SHP77 treated with DMSO at 0.1 percent for 48 hours (cell line): Measurements from ENCODE around the gene BAD.

Experiments used
- DNase-seq: peaks from one replicate; lab custom pipeline; 2025; lab: John Stamatoyannopoulos, UW

Gene BAD

DNA sequence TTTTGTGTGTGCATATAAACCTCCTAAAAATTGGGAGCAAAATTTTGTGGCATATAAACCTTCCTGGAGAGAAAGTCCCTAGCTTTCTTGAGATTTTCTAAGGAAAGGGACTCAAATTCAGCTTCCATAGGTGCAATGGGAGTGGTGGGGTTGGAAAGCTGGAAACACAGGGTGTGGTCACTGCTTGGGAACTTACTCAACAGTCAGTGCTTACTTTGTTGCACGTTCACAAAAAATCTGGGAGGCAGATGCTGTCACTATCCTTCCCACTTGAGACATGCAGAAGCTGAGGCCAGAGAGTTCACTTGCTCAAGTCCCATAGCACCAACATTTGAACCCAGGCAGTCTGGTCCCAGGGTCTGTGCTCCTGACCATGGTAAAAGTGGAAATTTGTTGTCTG is 11.8 kb upstream of the BAD start:
- DNase-seq: no peak

DNA sequence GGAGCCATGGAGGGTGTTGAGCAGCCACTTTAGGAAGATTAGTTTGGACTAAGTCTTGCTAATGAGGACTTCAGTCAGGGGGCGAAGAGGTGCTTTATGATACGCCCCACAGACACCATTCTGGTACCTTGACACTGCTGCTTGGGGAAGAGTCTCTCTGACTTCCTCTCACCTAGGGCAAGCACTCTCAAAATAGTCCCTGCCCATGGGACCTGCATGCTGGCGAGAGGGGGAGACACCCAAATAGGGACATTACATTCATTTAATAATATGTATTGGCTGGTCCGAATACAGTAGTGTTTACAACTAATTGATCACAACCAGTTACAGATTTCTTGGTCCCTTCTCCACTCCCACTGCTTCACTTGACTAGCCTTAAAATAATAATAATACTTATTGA is 11.3 kb upstream of the BAD start:
- DNase-seq: no peak

DNA sequence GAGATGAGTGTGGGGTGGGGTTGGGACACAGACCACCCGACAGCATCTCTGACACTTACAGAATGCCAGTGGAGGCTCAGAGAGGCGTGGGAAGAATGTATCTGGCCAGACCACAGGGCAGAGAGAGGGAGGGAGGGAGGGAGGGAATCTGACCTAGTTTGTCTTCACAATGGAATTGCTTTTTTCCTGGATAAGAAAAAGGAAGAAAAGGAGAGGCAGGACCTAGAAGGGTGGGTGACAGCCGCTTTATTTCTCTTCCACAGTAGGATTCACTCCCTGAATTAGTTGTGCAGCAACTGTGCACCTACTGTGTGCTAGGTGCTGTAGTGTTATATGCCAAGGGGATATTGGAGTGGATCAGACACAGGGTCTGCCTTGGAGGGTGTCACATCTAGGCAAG is 10.3 kb upstream of the BAD start:
- no peak for DNase-seq

DNA sequence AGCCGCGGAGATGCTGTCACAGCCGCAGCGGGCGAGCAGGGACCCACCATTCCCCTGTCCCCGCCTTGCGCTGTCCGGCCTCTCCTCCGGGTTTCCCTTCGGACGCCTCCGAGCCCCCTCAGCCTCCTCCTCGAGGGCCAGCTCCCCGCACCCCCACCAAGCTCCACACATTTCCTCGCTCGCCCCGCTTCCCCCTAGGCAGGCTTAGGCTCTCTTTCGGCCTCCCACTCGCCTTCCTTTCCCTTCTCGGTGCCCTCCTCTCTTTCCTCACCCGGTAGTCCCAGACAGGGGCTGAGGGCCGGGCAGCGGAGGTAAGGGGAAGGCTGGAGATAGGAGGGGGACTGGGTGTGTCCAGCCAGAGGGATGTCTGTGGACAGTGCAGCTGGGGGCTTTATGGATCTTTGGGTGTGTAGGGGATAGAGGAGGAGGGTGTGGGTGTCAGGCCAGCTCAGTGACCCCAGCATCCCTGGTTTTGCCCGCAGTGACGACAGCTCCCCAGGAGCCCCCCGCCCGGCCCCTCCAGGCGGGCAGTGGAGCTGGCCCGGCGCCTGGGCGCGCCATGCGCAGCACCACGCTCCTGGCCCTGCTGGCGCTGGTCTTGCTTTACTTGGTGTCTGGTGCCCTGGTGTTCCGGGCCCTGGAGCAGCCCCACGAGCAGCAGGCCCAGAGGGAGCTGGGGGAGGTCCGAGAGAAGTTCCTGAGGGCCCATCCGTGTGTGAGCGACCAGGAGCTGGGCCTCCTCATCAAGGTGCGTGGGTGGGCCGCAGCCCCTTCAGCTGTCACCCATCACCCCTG is 8.2 kb upstream of the BAD start:
- DNase-seq: no peak

DNA sequence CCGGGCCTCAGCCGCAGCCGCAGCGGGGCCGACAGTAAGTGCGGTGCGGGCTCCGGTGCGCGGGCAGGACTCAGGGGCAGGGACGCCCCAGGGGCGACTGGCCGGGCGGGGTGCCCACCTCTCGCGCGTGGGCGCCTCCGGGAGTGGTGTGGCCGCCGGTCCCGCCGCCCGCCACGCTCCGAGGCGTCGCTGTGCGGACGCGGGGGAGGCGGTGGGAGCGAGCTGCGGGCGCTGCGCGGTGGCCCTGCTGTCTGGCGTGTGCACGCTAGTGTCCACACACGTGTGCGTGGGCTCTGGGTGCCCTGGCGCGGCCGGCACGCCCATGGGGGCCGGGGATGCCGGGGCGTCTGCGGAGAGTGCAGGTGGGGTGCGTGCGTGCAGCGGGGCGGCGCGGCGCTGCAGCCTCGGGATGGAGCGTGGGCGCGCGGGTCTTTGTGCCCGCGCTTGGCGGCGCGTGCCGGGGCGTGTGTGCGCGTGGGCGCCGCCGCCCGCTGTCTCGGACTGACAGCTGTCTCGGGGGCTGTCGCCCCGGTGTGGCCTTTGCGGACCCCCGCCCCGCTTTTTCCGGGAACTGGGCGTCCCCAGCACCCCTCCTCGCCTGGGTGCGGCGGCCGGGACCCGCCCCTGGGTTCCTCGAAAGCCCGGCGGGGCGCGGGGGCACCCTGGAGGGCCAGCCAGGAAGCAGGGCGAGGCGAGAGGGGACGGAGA is 7.4 kb upstream of the BAD start:
- DNase-seq: no peak

DNA sequence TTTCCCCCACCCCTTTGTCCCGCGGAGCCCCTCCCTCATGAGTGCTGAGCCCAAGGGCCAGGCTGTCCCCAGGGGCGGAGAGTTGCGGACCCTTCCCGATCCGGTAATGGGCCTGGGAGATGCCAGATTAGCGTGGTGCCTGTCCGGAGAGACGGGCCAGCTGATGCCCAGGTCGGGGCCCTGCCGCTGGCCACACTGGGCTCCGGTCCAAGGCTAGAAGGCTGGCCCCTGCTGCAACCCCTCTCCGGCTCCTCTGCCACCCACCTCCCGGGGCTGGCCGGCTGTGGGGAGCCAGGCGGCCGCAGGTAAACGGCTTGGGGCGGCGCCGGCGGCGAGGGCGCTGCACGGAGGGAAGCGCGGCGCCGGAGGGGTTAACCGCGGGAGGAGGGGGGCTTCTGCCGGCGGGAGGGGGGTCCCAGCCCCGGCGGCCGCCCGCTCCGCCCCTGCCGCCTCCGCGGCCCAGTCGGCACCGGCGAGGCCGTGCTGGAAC is 6.8 kb upstream of the BAD start, which contains the start of gene KCNK4:
KCNK4 (plus strand) TSS at position 41 of the 490 bp plus-strand sequence. CDS start 1,717 bp downstream, outside the sequence.
- no peak for DNase-seq

DNA sequence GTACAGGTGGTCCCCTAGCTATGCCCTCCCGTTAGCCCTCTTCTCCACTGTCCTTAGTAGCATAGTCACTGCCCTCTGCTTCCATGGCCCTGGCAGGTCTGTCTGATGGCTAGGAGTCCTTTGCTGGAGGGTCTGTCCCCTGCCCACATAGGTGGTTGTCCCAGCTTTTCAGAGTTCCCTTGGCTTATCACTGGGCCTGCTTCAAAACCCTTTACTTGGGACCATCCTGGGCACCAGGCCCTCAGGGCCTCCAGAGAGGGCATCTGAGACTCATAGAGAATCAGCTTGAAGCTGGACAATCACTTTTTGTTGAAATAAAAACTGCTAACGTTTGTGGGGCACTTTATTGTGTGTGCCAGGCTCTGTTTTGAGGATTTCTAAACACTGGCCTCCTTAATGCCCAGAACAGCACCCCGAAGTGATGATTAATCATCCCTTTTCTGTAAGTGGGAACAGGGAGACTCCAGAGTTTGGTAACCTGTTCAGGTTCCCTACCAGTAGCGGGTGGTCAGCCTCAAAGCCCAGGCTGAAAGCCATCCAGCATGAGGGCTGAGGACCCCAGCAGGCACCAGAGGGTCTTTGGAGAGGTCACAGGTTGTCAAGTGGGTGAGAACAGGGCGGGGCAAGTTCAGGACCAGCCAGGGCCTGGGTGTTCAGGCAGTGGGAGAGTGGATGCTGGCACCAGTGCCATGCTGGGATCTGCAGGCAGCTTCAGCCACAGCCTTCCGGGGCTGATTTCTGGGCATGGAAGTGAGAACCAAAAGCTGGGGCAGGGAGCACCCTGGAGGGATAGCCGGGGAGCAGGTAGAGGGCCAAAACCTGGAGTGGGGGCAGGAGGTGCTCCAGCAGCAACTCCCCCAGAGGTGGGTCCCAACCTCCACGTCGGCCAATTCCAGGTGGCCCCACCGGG is 6.1 kb upstream of the BAD start:
- DNase-seq: no peak

DNA sequence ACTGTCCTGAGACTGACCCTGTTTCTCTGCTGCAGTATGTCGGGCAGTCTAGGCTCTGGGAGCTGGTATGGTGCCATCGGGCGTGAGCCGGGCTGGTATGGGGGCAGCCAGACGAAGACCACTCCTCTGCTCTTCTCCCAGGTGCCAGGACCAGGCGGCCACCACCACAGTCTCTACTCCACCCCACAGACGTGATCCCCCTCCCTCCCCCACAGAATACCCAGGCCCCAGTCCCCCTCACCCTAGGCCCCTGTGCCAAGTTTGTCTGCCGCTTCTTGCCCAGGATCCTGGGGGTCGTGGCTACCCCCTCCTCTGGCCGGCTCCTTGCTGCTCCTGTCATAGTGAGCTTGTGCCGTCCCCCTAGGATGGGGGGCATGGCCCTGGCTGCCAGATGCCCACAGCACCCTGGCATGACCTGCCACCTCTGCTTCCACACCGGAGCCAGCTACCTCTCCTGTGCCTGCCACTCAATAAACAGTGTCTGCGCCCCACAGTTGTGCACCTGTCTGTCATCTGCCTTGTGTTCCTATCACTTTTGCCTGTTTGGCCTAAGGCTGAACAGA is 4.6 kb upstream of the BAD start:
- DNase-seq: no peak

DNA sequence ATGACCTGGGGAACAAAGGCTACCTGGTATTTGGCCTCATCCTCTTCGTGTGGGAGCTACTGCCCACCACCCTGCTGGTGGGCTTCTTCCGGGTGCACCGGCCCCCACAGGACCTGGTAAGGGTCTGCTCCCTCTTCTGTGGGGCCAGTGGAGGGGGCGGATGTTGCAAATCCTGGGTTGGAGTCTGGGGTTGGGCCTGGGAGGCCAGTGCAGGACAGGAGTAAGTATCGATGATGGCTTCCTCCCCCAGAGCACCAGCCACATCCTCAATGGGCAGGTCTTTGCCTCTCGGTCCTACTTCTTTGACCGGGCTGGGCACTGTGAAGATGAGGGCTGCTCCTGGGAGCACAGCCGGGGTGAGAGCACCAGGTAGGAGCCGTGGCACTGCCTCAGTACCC is 3.9 kb upstream of the BAD start:
- no peak for DNase-seq

DNA sequence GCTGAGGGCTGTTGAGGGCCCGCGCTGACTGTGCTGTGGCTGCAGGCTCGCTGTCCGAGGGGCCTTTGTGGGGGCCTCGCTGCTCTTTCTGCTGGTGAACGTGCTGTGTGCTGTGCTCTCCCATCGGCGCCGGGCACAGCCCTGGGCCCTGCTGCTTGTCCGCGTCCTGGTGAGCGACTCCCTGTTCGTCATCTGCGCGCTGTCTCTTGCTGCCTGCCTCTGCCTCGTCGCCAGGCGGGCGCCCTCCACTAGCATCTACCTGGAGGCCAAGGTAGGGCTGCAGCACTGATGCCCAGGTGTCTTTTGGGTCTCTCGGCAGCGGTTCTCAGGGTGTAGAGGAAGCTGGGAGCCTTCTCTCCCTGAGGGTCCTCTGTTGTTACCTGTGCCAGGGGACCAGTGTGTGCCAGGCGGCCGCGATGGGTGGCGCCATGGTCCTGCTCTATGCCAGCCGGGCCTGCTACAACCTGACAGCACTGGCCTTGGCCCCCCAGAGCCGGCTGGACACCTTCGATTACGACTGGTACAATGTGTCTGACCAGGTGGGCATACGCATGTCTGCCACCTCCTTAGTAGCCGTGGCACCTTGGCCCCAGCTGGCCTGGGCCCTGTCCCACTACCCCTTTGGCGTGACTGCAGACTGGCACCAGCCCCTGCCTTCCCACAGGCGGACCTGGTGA is 3.3 kb upstream of the BAD start:
- no peak for DNase-seq

DNA sequence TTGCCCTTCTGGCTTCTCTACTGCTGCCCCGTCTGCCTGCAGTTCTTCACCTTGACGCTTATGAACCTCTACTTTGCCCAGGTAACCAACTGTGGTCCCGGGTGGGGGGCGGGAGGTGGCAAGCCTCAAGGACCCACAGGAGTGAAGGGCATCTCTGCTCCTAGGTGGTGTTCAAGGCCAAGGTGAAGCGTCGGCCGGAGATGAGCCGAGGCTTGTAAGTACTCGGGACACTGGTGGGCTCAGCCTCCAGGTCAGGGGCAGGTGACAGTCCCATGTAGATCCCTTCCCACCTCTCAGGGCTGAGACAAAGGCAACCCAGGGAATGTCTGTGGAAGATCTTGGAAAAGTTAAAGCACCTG is 2.3 kb upstream of the BAD start:
- DNase-seq: no peak

DNA sequence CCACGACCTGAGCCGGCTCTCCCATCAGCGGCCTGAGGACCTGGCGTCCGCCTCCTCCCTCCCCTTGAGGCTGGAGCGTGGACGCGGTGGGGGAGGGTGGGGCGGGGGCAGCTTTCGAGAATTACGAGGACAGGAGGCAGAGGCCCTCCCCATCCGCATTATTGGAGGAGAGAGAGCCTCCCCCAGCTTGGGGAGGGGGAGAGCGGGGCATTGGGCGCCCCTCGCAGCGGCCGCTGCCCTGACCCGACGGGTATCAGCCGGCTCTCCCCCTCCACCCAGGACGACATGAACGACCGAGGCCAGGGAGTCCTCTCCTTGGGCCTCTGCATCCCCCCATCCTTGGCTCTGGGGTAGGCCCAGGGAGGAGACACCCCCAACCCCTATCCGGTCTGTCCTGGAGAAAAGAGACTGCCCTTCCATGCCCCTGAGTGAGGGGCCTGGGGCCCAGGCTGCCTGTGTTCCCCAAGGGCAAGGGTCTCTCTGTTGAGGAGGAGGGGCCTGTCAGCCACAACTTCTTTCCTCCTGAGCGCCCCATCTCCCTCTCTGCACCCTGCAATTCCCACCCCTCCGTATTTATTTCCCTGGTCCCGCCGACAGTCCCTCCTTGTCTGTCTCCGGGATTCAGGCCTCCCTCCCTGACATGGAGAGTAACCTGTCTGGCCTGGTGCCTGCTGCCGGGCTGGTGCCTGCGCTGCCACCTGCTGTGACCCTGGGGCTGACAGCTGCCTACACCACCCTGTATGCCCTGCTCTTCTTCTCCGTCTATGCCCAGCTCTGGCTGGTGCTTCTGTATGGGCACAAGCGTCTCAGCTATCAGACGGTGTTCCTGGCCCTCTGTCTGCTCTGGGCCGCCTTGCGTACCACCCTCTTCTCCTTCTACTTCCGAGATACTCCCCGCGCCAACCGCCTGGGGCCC is 1.7 kb upstream of the BAD start:
- DNase-seq: peak; percentile 24

DNA sequence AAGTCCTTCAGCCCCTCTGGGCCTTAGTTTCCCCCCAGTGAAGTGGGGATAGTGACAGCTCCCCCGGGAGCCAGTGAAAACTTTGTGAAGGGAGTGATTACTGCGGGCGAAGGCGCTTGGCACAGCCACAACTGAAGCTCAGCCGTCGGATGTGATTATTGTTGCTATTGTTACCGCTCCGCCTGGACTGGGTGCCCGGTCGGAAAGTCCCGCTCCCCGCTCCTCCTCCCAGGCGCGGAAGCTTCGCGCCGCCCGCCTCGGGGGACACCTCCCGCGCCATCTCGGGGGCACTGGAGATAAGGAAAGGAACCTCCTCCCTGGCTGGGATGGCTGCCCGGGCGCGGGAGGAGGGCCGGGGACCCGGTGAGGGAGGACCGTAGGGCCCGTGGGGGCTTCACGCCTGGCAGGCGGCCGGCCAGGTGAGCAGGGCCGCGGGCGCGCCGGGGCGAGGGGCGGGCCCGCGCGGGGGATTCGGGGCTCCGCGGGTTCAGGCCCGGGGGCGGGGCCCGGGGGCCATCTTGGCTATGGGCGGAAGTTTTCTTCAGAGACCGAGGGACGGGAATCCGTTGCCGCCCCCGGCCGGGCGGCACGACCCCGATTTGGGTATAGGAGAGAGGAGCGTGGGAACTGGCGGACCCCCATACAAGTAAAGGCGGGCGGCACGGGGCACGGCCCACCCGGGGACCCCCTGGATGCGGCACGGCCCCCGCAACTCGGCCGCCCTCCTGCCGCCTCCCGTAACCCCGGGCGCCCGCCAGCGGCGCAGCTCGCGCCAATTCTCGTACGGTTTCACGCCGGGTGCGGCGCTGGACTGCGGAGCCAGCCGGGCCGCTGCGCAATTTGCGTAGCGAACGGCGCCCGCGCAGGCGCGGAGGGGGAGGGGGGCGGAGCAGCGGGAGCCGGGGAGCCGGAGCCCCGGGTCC is 758 bp upstream of the BAD start, which contains the start of gene GPR137:
GPR137 (plus strand) TSS at position 887 of the 923 bp plus-strand sequence. CDS start 677 bp downstream, outside the sequence.
- peak; percentile 57 for DNase-seq

DNA sequence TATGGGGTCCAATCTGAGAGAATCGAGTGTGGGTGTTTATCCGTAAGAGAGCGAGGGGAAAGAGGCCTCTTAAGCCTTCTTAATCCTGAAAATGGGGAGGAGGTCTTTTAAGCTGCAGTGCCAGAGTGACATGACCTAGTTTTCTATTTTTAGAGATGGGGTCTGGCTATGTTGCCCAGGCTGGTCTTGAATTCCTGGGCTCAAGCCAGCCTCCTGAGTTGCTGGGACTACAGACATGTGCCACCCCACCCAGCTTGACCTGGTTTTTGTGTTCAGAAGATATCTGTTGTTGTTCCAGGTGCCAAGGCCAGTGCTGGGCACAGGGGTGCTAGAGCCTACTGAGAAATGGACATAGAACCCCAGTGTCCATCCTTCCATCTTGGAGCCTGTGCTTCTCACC is 1.4 kb downstream of the BAD start:
- no peak for DNase-seq

DNA sequence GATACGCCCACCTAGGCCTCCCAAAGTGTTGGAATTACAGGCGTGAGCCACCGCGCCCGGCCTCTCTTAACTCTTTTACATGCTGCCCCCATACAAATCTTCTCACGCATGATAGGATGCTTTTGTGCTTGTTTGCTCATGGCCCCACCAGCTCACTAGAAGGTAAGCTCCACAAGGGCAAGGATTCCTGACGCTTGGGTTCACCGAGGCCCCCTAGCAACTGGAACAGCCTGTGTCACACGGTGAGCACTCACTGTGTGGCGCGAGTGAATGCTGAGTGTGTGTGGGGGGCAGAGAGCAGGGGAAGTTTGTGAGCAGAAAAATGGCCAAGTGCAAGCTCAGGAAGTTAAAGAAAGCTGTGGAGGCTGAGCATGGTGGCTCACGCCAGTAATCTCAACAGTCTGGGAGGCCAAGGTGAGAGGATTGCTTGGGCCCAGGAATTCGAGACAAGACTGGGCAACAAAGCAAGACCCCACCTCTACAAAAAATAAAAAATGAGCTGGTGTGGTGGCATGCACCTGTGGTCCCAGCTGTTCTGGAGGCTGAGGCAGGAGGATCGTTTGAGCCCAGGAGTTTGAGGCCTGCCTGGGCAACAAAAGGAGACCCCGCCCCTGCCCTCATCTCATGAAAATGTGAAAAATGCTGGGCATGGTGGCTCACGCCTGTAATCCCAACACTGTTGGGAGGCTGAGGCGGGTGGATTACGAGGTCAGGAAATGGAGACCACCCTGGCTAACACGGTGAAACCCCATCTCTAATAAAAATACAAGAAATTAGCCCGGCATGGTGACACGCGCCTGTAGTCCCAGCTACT is 2.3 kb downstream of the BAD start:
- DNase-seq: no peak

DNA sequence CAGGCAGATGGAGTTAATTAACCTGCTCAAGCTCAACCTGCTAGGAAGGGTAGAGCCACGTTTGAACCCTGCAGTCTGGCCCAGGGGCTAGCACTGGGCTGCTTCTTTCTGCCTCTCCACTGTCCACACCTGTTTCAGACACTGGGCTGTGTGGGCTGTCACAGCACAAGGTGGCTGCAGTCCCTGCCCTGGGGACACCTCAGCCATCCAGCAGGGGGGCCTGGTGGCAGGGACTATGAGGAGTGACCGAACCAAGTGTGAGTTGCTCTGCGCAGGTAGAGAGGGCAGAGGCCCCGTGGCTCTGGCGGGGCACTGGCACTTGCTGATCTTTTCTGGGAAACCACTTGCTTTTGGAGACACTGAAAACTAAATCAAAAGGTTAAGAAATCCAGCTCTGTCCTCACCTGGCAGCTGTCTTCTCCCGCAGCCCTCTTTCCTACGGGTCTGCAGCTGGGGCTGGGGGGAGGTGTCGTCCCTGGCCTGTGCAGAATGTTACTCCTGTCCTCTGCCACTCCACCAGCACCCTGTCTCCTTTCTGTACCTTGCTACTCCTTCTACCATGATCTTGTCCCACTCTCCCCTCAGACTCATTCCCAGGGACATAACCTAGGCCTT is 5.8 kb downstream of the BAD start:
- no peak for DNase-seq

DNA sequence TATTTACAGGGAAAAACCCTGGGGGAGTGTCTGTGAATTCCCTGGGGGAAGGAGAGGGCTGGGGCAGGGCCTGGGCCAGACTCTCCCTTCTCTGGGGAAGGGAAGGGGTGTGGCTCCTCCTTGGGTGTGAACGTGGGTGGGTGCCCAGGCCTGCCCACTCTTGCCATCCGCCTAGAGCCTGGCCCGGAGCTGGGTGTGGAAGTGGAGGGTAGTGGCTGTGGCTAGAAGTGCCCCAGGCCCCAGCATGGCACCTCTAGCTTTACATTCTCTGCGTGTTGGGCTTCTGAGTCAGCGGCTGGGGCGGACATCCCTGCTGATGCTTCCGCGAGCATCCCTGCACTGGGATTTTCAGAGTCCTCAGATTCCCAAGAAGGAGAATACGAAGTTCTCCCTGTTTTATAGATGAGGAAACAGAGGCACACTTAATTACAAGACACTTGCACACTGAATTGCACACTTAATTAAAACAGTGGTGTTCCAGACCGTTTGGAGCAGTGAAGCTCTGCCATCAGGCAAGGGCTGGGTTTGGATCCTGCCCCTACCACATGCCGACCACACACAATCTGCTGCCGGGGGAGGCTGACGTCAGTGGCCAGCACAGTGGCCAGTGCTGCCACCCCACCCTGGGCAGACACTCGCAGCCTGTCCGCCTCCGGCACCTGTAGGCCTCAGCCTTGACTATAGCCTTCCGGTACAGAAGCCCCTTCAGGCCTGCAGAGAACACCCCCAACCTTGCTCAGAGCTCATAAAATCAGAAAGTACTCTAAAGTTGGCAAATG is 7.6 kb downstream of the BAD start:
- DNase-seq: no peak
